GM19372 (cell line): Measurements from ENCODE around the gene WDR89.
"Not testable (repeated sequence)": the region's sequence is repeated elsewhere in the genome, so short reads cannot be mapped to it uniquely, and the experiment has no call there.

Experiments
- ATAC-seq: cut with Tn5 transposase; IDR thresholded peaks from one replicate; pipeline ENCODE4 v1.9.1; 2021; ENCODE audit warnings: mild to moderate bottlenecking, low read depth, moderate library complexity; ENCODE audit not compliant: unreplicated experiment

WDR89 gene

GRCh38 chr14:63641473-63642228 lies at the start of gene WDR89:
Gene WDR89, minus strand, starts transcription at chr14:63641871. Its CDS starts 41,929 bp downstream, at chr14:63599942.
- ATAC-seq, result peak; percentile 85

GRCh38 chr14:63689132-63689531 lies 47.5 kb upstream of the WDR89 start:
- ATAC-seq, result no peak

GRCh38 chr14:63686926-63687325 lies 45.3 kb upstream of the WDR89 start:
- no peak for ATAC-seq

- ATAC-seq, result no peak
Measured at GRCh38 chr14:63685401-63685800, 43.7 kb upstream of the WDR89 start.

GRCh38 chr14:63682727-63683593 lies 41.3 kb upstream of the WDR89 start:
- no peak for ATAC-seq

- no peak for ATAC-seq
Measured at GRCh38 chr14:63678536-63678935, 36.9 kb upstream of the WDR89 start.

GRCh38 chr14:63677891-63678379 lies 36.3 kb upstream of the WDR89 start:
- ATAC-seq, result no peak

GRCh38 chr14:63676615-63677014 lies 34.9 kb upstream of the WDR89 start:
- ATAC-seq, result no peak

- ATAC-seq, result no peak
Measured at GRCh38 chr14:63673886-63674497, 32.3 kb upstream of the WDR89 start.

GRCh38 chr14:63673255-63673654 lies 31.6 kb upstream of the WDR89 start:
- ATAC-seq, result no peak

- ATAC-seq, result peak; percentile 78
Measured at GRCh38 chr14:63672417-63673180, 30.9 kb upstream of the WDR89 start.

- ATAC-seq, result no peak
Measured at GRCh38 chr14:63671987-63672386, 30.3 kb upstream of the WDR89 start.

GRCh38 chr14:63670692-63671091 lies 29.0 kb upstream of the WDR89 start:
- no peak for ATAC-seq

GRCh38 chr14:63666335-63666734 lies 24.7 kb upstream of the WDR89 start:
- ATAC-seq, result no peak

GRCh38 chr14:63663428-63664341 lies 22.0 kb upstream of the WDR89 start:
- ATAC-seq, result no peak

- no peak for ATAC-seq
Measured at GRCh38 chr14:63662776-63663175, 21.1 kb upstream of the WDR89 start.

- ATAC-seq, result not testable (repeated sequence)
Measured at GRCh38 chr14:63661881-63662280, 20.2 kb upstream of the WDR89 start.

- ATAC-seq, result no peak
Measured at GRCh38 chr14:63659726-63660125, 18.1 kb upstream of the WDR89 start.

GRCh38 chr14:63656194-63656593 lies 14.5 kb upstream of the WDR89 start:
- no peak for ATAC-seq
